Gastroesophageal sphincter (tissue), 3 donors: Measurements from ENCODE around the gene ITGA8.

Experiments
- CTCF ChIP-seq, 4 experiments: fragments of 200-600 bp in 2 of 4; fragments of 450-650 bp in 2 of 4; sonication (generic) in 1 of 4; IDR thresholded peaks; one replicate each; pipeline ENCODE4 v1.5.1; 2017 to 2019; ENCODE audit warnings: antibody characterized with exemption in 4 of 4, mild to moderate bottlenecking in 2 of 4, moderate library complexity in 2 of 4
- POLR2A ChIP-seq, 2 donors: fragments of 450-650 bp; IDR thresholded peaks; one replicate each; pipeline ENCODE4 v1.6.1; 2017; ENCODE audit warnings: antibody characterized with exemption in 2 of 2, mild to moderate bottlenecking in 2 of 2, moderate library complexity in 1 of 2
- POLR2AphosphoS5 ChIP-seq: sonication (generic); formaldehyde crosslinking; IDR thresholded peaks from one replicate; pipeline ENCODE4 v1.6.1; 2017; ENCODE audit warnings: antibody characterized with exemption

- no peak for TF ChIP-seq POLR2A (IDR thresholded peaks at IDR 0.05)
- no peak for TF ChIP-seq POLR2AphosphoS5
- TF ChIP-seq CTCF (IDR thresholded peaks at IDR 0.05), result no peak
Measured at GRCh38 chr10:15478429-15478828, 241.3 kb downstream of the ITGA8 start.
